Measurements from ENCODE around the gene ZNF219.

The ZNF219 gene

GRCh38 chr14:21087294-21088091, 11.0 kb downstream of the ZNF219 start:
- TF ChIP-seq, protein P1, sequence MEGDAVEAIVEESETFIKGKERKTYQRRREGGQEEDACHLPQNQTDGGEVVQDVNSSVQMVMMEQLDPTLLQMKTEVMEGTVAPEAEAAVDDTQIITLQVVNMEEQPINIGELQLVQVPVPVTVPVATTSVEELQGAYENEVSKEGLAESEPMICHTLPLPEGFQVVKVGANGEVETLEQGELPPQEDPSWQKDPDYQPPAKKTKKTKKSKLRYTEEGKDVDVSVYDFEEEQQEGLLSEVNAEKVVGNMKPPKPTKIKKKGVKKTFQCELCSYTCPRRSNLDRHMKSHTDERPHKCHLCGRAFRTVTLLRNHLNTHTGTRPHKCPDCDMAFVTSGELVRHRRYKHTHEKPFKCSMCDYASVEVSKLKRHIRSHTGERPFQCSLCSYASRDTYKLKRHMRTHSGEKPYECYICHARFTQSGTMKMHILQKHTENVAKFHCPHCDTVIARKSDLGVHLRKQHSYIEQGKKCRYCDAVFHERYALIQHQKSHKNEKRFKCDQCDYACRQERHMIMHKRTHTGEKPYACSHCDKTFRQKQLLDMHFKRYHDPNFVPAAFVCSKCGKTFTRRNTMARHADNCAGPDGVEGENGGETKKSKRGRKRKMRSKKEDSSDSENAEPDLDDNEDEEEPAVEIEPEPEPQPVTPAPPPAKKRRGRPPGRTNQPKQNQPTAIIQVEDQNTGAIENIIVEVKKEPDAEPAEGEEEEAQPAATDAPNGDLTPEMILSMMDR (IDR thresholded peaks at IDR 0.05; ENCODE audit: low read depth, low read length), result no peak
- DNase-seq, result no peak
- peaks cover 37% of the 10 kb centered on the region for H3K36me3 ChIP-seq
- peaks cover 7% of the 10 kb centered on the region; the same call in 1 of the 2 replicates for H3K4me1 ChIP-seq
- H3K27me3 ChIP-seq, result no peaks in the 10 kb centered on the region
- H3K4me3 ChIP-seq (ENCODE audit: low read depth, low read length), result no peak overlapping the region
- no peaks in the 10 kb centered on the region for H3K9me3 ChIP-seq

- no peak overlapping the region for H3K4me3 ChIP-seq (ENCODE audit: low read depth, low read length)
- H3K9me3 ChIP-seq, result no peaks in the 10 kb centered on the region
- no peaks in the 10 kb centered on the region for H3K27me3 ChIP-seq
- TF ChIP-seq, protein P1 (IDR thresholded peaks at IDR 0.05; ENCODE audit: low read depth, low read length), result no peak
- H3K36me3 ChIP-seq, result peaks cover 37% of the 10 kb centered on the region
- peaks cover 7% of the 10 kb centered on the region; the same call in 1 of the 2 replicates for H3K4me1 ChIP-seq
- no peak for DNase-seq
Measured at GRCh38 chr14:21086908-21087293, 11.6 kb downstream of the ZNF219 start.

DNA sequence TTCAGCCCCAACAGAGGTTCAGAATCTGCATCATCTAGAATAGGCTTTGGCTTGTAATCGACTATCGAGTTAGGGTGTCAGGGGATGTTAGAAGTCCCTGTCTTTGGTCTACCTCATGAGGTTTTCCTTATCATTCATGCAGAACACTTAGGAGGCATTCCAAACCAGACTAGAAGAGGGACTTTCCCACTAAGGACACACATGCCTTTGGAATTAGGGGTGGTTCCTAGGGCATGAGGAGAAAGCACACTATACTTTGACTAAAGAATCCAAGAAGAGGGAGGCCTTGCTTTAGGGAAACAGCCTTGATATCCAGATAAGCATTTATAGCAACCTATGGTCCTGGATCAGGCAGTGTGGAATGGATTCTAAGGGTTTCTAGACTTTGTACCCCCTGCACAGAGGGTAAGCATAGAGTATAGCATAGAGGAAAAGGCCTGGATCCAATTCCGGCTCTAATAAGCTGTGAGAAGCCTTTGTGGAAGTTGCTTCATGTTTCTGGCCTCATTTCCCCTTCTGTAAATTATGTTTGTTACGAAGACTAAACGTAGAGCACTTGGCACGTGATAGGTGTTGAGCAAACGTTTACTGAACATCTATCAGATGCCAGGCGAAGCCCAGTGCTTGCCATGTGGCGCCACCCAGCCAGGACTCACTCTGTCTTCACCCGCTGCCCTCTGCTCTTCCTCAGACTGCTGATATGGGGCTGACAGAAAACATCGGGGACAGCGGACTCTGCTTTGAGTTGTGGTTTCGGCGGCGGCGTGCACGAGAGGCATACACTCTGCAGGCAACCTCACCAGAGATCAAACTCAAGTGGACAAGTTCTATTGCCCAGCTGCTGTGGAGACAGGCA, 13.2 kb downstream of the ZNF219 start:
- H3K4me3 ChIP-seq (ENCODE audit: low read depth, low read length), result no peak overlapping the region
- H3K36me3 ChIP-seq, result peaks cover 23% of the 10 kb centered on the region
- DNase-seq, result no peak
- TF ChIP-seq, protein P1 (IDR thresholded peaks at IDR 0.05; ENCODE audit: low read depth, low read length), result no peak
- H3K9me3 ChIP-seq, result no peaks in the 10 kb centered on the region
- H3K4me1 ChIP-seq, result peaks cover 7% of the 10 kb centered on the region; the same call in 1 of the 2 replicates
- H3K27me3 ChIP-seq, result no peaks in the 10 kb centered on the region

DNA sequence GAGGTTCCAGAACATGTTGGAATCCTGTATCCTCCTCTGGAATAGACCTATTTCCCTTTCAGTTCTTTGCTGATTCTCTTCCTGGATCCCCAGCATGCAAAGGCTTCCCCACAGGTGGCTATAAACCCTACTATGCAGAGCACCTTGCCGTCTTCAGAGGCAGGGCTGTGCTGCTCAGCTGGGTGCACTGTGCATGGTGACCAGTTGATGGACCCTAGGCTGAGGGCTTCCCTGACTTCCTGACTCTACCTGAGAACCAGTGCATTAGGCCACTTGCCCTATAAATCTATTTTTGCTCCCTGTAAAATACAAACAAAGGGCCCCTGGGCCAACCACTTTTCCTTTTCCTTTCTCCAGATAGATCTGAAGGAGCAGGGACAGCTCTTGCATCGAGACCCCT, 14.1 kb downstream of the ZNF219 start:
- no peak overlapping the region for H3K4me3 ChIP-seq (ENCODE audit: low read depth, low read length)
- H3K27me3 ChIP-seq, result no peaks in the 10 kb centered on the region
- DNase-seq, result no peak
- peaks cover 7% of the 10 kb centered on the region; the same call in 1 of the 2 replicates for H3K4me1 ChIP-seq
- H3K9me3 ChIP-seq, result no peaks in the 10 kb centered on the region
- TF ChIP-seq, protein P1 (IDR thresholded peaks at IDR 0.05; ENCODE audit: low read depth, low read length), result no peak
- peaks cover 20% of the 10 kb centered on the region for H3K36me3 ChIP-seq

- Histone ChIP-seq H3K27me3 (no peaks in the 10 kb centered on the region), H3K4me1 (peaks cover 7% of the 10 kb centered on the region; the same call in 1 of the 2 replicates), H3K4me3 (ENCODE audit: low read depth, low read length) (no peak overlapping the region), H3K36me3 (peaks cover 20% of the 10 kb centered on the region), H3K9me3 (no peaks in the 10 kb centered on the region)
- TF ChIP-seq, protein P1 (IDR thresholded peaks at IDR 0.05; ENCODE audit: low read depth, low read length), result no peak
- no peak for DNase-seq
Measured at GRCh38 chr14:21083565-21084325, 14.7 kb downstream of the ZNF219 start.

Data from BE2C (cell line).